WTC11 (cell line): ENCODE results near the gene TMC1. TPM values are rescaled to one million over a fixed set of nuclear protein-coding genes. Genes with fewer than 3 reads are reported as not detected.
"Not testable (repeated sequence)": the region's sequence is repeated elsewhere in the genome, so short reads cannot be mapped to it uniquely, and the experiment has no call there.

Experiments
- ATAC-seq: fragments of 200-7000 bp; cut with Tn5 transposase; 2 replicates; pipeline ENCODE4 v1.10.0; 2021; ENCODE audit warnings: mild to moderate bottlenecking, moderate library complexity
- CTCF ChIA-PET: fragments of 300-600 bp; sonication (Branson Sonifier 250); formaldehyde crosslinking; loops from one replicate; lab custom pipeline; 2021; ENCODE audit warnings: antibody characterized with exemption; lab: Charles Lee
- POLR2A ChIA-PET: fragments of 350-600 bp; sonication (Branson Sonifier 250); formaldehyde crosslinking; loops from one replicate; lab custom pipeline; 2021; ENCODE audit warnings: antibody characterized with exemption; lab: Charles Lee
- DNase-seq: peaks from one replicate; pipeline ENCODE4 v3.0.0; 2021; ENCODE audit warnings: low spot score
- H3K27ac Mint-ChIP-seq: 2 replicates; pipeline ENCODE4 v1.8.0; 2021; ENCODE audit warnings: mixed read lengths
- H3K27me3 Mint-ChIP-seq: 2 replicates; pipeline ENCODE4 v1.8.0; 2021; ENCODE audit warnings: low read depth, mild to moderate bottlenecking, moderate library complexity, mixed read lengths
- H3K36me3 Mint-ChIP-seq: 2 replicates; pipeline ENCODE4 v1.8.0; 2021; ENCODE audit warnings: mixed read lengths
- H3K4me1 Mint-ChIP-seq: 2 replicates; pipeline ENCODE4 v1.8.0; 2022; ENCODE audit warnings: mixed read lengths
- H3K4me3 Mint-ChIP-seq: 2 replicates; pipeline ENCODE4 v1.8.0; 2021; ENCODE audit warnings: mild to moderate bottlenecking, moderate library complexity, mixed read lengths
- H3K9me3 Mint-ChIP-seq: 2 replicates; pipeline ENCODE4 v1.8.0; 2021; ENCODE audit warnings: mixed read lengths
- ATF2 ChIP-seq: sonication (generic); formaldehyde crosslinking; IDR thresholded peaks from 2 replicates; pipeline ENCODE4 v1.8.1; 2022; ENCODE audit warnings: low read depth, missing genetic modification reagents, borderline replicate concordance
- E2F5 ChIP-seq: sonication (generic); formaldehyde crosslinking; IDR thresholded peaks from 2 replicates; pipeline ENCODE4 v1.8.1; 2022; ENCODE audit warnings: mild to moderate bottlenecking, moderate library complexity, missing genetic modification reagents
- ETV6 ChIP-seq: sonication (generic); formaldehyde crosslinking; IDR thresholded peaks from 2 replicates; pipeline ENCODE4 v1.8.1; 2022; ENCODE audit warnings: mild to moderate bottlenecking, missing genetic modification reagents
- PRRX2 ChIP-seq: fragments of 250-450 bp; sonication (Bioruptor Pico); IDR thresholded peaks from 2 replicates; pipeline ENCODE4 v1.8.0; 2021; ENCODE audit warnings: mild to moderate bottlenecking
- TCF7 ChIP-seq: sonication (generic); formaldehyde crosslinking; IDR thresholded peaks from 2 replicates; pipeline ENCODE4 v1.8.0; 2022; ENCODE audit warnings: mild to moderate bottlenecking, low read depth, missing genetic modification reagents, moderate library complexity
- TP53 ChIP-seq: sonication (generic); formaldehyde crosslinking; IDR thresholded peaks from 2 replicates; pipeline ENCODE4 v1.8.1; 2023; ENCODE audit warnings: mild to moderate bottlenecking, missing genetic modification reagents
- ZNF263 ChIP-seq: sonication (generic); formaldehyde crosslinking; IDR thresholded peaks from 2 replicates; pipeline ENCODE4 v1.8.1; 2022; ENCODE audit warnings: low read depth, mild to moderate bottlenecking, moderate library complexity, missing genetic modification reagents
- total RNA-seq: library from RNA; stranded (reverse); gene quantifications from 3 replicates; pipeline ENCODE4 v1.2.3, GENCODE V29; 2021
- TF ChIP-seq, protein P1 (sequence below): sonication (generic); formaldehyde crosslinking; IDR thresholded peaks from 2 replicates; pipeline ENCODE4 v1.8.0; 2022; ENCODE audit warnings: mild to moderate bottlenecking, missing genetic modification reagents
- TF ChIP-seq, protein P2 (sequence below): sonication (generic); formaldehyde crosslinking; IDR thresholded peaks from 2 replicates; pipeline ENCODE4 v1.8.0; 2023; ENCODE audit warnings: mild to moderate bottlenecking, missing genetic modification reagents
- TF ChIP-seq, protein P3 (sequence below): sonication (generic); formaldehyde crosslinking; conservative IDR thresholded peaks from 2 replicates; pipeline ENCODE4 v1.8.1; 2022; ENCODE audit warnings: mild to moderate bottlenecking, missing genetic modification reagents
- TF ChIP-seq, protein P4 (sequence below): sonication (generic); formaldehyde crosslinking; IDR thresholded peaks from 2 replicates; pipeline ENCODE4 v1.8.0; 2023; ENCODE audit warnings: missing genetic modification reagents, mild to moderate bottlenecking, borderline replicate concordance
- TF ChIP-seq, protein P5 (sequence below): sonication (generic); formaldehyde crosslinking; IDR thresholded peaks from 2 replicates; pipeline ENCODE4 v1.8.1; 2023; ENCODE audit warnings: mild to moderate bottlenecking, missing genetic modification reagents, borderline replicate concordance
- TF ChIP-seq, protein P6 (sequence below): fragments of 250-450 bp; sonication (Bioruptor Pico); IDR thresholded peaks from 2 replicates; pipeline ENCODE4 v1.9.0; 2021; ENCODE audit warnings: mild to moderate bottlenecking
- TF ChIP-seq, protein P7 (sequence below): sonication (generic); formaldehyde crosslinking; IDR thresholded peaks from 2 replicates; pipeline ENCODE4 v1.8.0; 2022; ENCODE audit warnings: mild to moderate bottlenecking, missing genetic modification reagents

The TMC1 gene
- total RNA-seq, 1 experiment from 2014 or later: 0.31 TPM

GRCh38 chr9:72844440-72844768, 323.0 kb downstream of the TMC1 start:
- ATAC-seq (peak; percentile 67), DNase-seq (no peak)
- Mint-ChIP-seq H3K4me3 (no peak overlapping the region), H3K9me3 (peaks cover 37% of the 10 kb centered on the region), H3K4me1 (peaks cover 12% of the 10 kb centered on the region), H3K27ac (no peak overlapping the region), H3K27me3 (no peaks in the 10 kb centered on the region; the same call in 1 of the 2 replicates), H3K36me3 (peaks cover 10% of the 10 kb centered on the region)
- TF ChIP-seq, protein P1, sequence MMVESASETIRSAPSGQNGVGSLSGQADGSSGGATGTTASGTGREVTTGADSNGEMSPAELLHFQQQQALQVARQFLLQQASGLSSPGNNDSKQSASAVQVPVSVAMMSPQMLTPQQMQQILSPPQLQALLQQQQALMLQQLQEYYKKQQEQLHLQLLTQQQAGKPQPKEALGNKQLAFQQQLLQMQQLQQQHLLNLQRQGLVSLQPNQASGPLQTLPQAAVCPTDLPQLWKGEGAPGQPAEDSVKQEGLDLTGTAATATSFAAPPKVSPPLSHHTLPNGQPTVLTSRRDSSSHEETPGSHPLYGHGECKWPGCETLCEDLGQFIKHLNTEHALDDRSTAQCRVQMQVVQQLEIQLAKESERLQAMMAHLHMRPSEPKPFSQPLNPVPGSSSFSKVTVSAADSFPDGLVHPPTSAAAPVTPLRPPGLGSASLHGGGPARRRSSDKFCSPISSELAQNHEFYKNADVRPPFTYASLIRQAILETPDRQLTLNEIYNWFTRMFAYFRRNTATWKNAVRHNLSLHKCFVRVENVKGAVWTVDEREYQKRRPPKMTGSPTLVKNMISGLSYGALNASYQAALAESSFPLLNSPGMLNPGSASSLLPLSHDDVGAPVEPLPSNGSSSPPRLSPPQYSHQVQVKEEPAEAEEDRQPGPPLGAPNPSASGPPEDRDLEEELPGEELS (CRISPR knock-in tag): no peak
- no peak for TF ChIP-seq ZNF263 (CRISPR knock-in tag)
- TF ChIP-seq, protein P2, sequence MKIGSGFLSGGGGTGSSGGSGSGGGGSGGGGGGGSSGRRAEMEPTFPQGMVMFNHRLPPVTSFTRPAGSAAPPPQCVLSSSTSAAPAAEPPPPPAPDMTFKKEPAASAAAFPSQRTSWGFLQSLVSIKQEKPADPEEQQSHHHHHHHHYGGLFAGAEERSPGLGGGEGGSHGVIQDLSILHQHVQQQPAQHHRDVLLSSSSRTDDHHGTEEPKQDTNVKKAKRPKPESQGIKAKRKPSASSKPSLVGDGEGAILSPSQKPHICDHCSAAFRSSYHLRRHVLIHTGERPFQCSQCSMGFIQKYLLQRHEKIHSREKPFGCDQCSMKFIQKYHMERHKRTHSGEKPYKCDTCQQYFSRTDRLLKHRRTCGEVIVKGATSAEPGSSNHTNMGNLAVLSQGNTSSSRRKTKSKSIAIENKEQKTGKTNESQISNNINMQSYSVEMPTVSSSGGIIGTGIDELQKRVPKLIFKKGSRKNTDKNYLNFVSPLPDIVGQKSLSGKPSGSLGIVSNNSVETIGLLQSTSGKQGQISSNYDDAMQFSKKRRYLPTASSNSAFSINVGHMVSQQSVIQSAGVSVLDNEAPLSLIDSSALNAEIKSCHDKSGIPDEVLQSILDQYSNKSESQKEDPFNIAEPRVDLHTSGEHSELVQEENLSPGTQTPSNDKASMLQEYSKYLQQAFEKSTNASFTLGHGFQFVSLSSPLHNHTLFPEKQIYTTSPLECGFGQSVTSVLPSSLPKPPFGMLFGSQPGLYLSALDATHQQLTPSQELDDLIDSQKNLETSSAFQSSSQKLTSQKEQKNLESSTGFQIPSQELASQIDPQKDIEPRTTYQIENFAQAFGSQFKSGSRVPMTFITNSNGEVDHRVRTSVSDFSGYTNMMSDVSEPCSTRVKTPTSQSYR (CRISPR knock-in tag): no peak
- TF ChIP-seq, protein P3, sequence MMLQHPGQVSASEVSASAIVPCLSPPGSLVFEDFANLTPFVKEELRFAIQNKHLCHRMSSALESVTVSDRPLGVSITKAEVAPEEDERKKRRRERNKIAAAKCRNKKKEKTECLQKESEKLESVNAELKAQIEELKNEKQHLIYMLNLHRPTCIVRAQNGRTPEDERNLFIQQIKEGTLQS: no peak
- TF ChIP-seq, protein P4, sequence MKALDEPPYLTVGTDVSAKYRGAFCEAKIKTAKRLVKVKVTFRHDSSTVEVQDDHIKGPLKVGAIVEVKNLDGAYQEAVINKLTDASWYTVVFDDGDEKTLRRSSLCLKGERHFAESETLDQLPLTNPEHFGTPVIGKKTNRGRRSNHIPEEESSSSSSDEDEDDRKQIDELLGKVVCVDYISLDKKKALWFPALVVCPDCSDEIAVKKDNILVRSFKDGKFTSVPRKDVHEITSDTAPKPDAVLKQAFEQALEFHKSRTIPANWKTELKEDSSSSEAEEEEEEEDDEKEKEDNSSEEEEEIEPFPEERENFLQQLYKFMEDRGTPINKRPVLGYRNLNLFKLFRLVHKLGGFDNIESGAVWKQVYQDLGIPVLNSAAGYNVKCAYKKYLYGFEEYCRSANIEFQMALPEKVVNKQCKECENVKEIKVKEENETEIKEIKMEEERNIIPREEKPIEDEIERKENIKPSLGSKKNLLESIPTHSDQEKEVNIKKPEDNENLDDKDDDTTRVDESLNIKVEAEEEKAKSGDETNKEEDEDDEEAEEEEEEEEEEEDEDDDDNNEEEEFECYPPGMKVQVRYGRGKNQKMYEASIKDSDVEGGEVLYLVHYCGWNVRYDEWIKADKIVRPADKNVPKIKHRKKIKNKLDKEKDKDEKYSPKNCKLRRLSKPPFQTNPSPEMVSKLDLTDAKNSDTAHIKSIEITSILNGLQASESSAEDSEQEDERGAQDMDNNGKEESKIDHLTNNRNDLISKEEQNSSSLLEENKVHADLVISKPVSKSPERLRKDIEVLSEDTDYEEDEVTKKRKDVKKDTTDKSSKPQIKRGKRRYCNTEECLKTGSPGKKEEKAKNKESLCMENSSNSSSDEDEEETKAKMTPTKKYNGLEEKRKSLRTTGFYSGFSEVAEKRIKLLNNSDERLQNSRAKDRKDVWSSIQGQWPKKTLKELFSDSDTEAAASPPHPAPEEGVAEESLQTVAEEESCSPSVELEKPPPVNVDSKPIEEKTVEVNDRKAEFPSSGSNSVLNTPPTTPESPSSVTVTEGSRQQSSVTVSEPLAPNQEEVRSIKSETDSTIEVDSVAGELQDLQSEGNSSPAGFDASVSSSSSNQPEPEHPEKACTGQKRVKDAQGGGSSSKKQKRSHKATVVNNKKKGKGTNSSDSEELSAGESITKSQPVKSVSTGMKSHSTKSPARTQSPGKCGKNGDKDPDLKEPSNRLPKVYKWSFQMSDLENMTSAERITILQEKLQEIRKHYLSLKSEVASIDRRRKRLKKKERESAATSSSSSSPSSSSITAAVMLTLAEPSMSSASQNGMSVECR (CRISPR knock-in tag): no peak
- no peak for TF ChIP-seq TP53 (CRISPR knock-in tag)
- TF ChIP-seq TCF7 (CRISPR knock-in tag): no peak
- TF ChIP-seq, protein P5, sequence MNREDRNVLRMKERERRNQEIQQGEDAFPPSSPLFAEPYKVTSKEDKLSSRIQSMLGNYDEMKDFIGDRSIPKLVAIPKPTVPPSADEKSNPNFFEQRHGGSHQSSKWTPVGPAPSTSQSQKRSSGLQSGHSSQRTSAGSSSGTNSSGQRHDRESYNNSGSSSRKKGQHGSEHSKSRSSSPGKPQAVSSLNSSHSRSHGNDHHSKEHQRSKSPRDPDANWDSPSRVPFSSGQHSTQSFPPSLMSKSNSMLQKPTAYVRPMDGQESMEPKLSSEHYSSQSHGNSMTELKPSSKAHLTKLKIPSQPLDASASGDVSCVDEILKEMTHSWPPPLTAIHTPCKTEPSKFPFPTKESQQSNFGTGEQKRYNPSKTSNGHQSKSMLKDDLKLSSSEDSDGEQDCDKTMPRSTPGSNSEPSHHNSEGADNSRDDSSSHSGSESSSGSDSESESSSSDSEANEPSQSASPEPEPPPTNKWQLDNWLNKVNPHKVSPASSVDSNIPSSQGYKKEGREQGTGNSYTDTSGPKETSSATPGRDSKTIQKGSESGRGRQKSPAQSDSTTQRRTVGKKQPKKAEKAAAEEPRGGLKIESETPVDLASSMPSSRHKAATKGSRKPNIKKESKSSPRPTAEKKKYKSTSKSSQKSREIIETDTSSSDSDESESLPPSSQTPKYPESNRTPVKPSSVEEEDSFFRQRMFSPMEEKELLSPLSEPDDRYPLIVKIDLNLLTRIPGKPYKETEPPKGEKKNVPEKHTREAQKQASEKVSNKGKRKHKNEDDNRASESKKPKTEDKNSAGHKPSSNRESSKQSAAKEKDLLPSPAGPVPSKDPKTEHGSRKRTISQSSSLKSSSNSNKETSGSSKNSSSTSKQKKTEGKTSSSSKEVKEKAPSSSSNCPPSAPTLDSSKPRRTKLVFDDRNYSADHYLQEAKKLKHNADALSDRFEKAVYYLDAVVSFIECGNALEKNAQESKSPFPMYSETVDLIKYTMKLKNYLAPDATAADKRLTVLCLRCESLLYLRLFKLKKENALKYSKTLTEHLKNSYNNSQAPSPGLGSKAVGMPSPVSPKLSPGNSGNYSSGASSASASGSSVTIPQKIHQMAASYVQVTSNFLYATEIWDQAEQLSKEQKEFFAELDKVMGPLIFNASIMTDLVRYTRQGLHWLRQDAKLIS (CRISPR knock-in tag): no peak
- TF ChIP-seq, protein P6, sequence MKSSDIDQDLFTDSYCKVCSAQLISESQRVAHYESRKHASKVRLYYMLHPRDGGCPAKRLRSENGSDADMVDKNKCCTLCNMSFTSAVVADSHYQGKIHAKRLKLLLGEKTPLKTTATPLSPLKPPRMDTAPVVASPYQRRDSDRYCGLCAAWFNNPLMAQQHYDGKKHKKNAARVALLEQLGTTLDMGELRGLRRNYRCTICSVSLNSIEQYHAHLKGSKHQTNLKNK: no peak
- no peak for TF ChIP-seq E2F5
- no peak for TF ChIP-seq ETV6 (CRISPR knock-in tag)
- no peak for TF ChIP-seq PRRX2 (CRISPR knock-in tag)
- TF ChIP-seq, protein P7, sequence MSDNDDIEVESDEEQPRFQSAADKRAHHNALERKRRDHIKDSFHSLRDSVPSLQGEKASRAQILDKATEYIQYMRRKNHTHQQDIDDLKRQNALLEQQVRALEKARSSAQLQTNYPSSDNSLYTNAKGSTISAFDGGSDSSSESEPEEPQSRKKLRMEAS (CRISPR knock-in tag): no peak
- no peak for TF ChIP-seq ATF2 (CRISPR knock-in tag)
- ChIA-PET POLR2A (no interaction called here), CTCF (interaction anchor here (0.5 to 2.6 kb wide), 33 partner anchors 8 to 805 kb away, joined by 3 to 44 read pairs (median 4); no protein-coding TSS in a partner anchor)

DNA sequence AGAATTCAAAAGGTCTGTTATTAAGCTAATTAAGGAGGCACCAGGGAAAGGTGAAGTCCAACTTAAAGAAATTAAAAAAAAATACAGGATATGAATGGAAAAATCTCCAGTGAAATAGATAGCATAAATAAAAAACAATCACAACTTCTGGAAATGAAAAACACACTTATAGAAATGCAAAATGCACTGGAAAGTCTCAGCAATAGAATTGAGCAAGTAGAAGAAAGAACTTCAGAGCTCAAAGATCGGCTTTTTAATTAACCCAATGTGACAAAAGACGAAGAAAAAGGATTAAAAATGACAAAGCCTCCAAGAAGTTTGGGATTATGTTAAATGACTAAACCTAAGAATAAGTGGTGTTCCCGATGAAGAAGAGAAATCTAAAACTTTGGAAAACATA, 323.6 kb downstream of the TMC1 start:
- ATAC-seq, DNase-seq, POLR2A ChIA-PET, H3K27me3 Mint-ChIP-seq, H3K27ac Mint-ChIP-seq, H3K4me3 Mint-ChIP-seq: not testable (repeated sequence)
- Mint-ChIP-seq H3K4me1 (peaks cover 12% of the 10 kb centered on the region), H3K9me3 (peaks cover 43% of the 10 kb centered on the region), H3K36me3 (peaks cover 14% of the 10 kb centered on the region)
- CTCF ChIA-PET: interaction anchor here (1.3 to 2.6 kb wide), 6 partner anchors 11 to 165 kb away, joined by 3 to 44 read pairs (median 6); no protein-coding TSS in a partner anchor
